Measurements from ENCODE around the gene SLMAP.
"Not testable (repeated sequence)": the region's sequence is repeated elsewhere in the genome, so short reads cannot be mapped to it uniquely, and the experiment has no call there.

SLMAP gene

GRCh38 chr3:57826952-57827723 is 71.0 kb downstream of the SLMAP start:
- no peak for DNase-seq (ENCODE audit: low read depth in 2 of 2)

GRCh38 chr3:57827757-57828156 is 71.6 kb downstream of the SLMAP start:
- no peak for DNase-seq (ENCODE audit: low read depth in 2 of 2)

GRCh38 chr3:57832486-57832885 is 76.4 kb downstream of the SLMAP start:
- no peak for DNase-seq (ENCODE audit: low read depth in 2 of 2)

- DNase-seq (ENCODE audit: low read depth in 2 of 2) = no peak
These were observed 76.8 kb downstream of the SLMAP start for GRCh38 chr3:57832900-57833313.

- DNase-seq (ENCODE audit: low read depth in 2 of 2) = no peak
These were observed 77.7 kb downstream of the SLMAP start for GRCh38 chr3:57833763-57834162.

GRCh38 chr3:57837686-57838085 is 81.6 kb downstream of the SLMAP start:
- no peak for DNase-seq (ENCODE audit: low read depth in 2 of 2)

GRCh38 chr3:57838627-57839026 is 82.5 kb downstream of the SLMAP start:
- no peak for DNase-seq (ENCODE audit: low read depth in 2 of 2)

- no peak for DNase-seq (ENCODE audit: low read depth in 2 of 2)
These were observed 84.4 kb downstream of the SLMAP start for GRCh38 chr3:57840473-57840872.

GRCh38 chr3:57841818-57842217 is 85.7 kb downstream of the SLMAP start:
- DNase-seq (ENCODE audit: low read depth in 2 of 2) = no peak

- no peak for DNase-seq (ENCODE audit: low read depth in 2 of 2)
These were observed 92.1 kb downstream of the SLMAP start for GRCh38 chr3:57848177-57848738.

- DNase-seq (ENCODE audit: low read depth in 2 of 2) = no peak
These were observed 95.2 kb downstream of the SLMAP start for GRCh38 chr3:57851304-57851703.

GRCh38 chr3:57852896-57853295 is 96.8 kb downstream of the SLMAP start:
- DNase-seq (ENCODE audit: low read depth in 2 of 2) = no peak

- DNase-seq (ENCODE audit: low read depth in 2 of 2) = no peak
These were observed 99.2 kb downstream of the SLMAP start for GRCh38 chr3:57855281-57855680.

- no peak for DNase-seq (ENCODE audit: low read depth in 2 of 2)
These were observed 99.8 kb downstream of the SLMAP start for GRCh38 chr3:57855943-57856342.

- DNase-seq (ENCODE audit: low read depth in 2 of 2) = no peak
These were observed 100.6 kb downstream of the SLMAP start for GRCh38 chr3:57856675-57857074.

GRCh38 chr3:57862894-57863293 is 106.8 kb downstream of the SLMAP start:
- no peak for DNase-seq (ENCODE audit: low read depth in 2 of 2)

- DNase-seq (ENCODE audit: low read depth in 2 of 2) = no peak
These were observed 107.3 kb downstream of the SLMAP start for GRCh38 chr3:57863380-57863779.

- DNase-seq (ENCODE audit: low read depth in 2 of 2) = no peak
These were observed 108.7 kb downstream of the SLMAP start for GRCh38 chr3:57864853-57865252.

GRCh38 chr3:57869110-57869509 is 113.0 kb downstream of the SLMAP start:
- not testable (repeated sequence) for DNase-seq (ENCODE audit: low read depth in 2 of 2)

GRCh38 chr3:57872606-57873005 is 116.5 kb downstream of the SLMAP start:
- no peak for DNase-seq (ENCODE audit: low read depth in 2 of 2)

- DNase-seq (ENCODE audit: low read depth in 2 of 2) = no peak
These were observed 120.5 kb downstream of the SLMAP start for GRCh38 chr3:57876632-57877031.

GRCh38 chr3:57877116-57877515 is 121.0 kb downstream of the SLMAP start:
- no peak for DNase-seq (ENCODE audit: low read depth in 2 of 2)

GRCh38 chr3:57884436-57884835 is 128.3 kb downstream of the SLMAP start:
- DNase-seq (ENCODE audit: low read depth in 2 of 2) = not testable (repeated sequence)

- no peak for DNase-seq (ENCODE audit: low read depth in 2 of 2)
These were observed 133.7 kb downstream of the SLMAP start for GRCh38 chr3:57889807-57890206.

Data from stimulated activated CD8-positive, alpha-beta memory T cell treated with anti-CD3 and anti-CD28 coated beads, Interleukin-2, amount 100 ng/mL, for 1 hour (primary cell).